Sigmoid colon (tissue), 4 donors: Measurements from ENCODE around the gene TSKU.

ENCODE experiments used
- CTCF ChIP-seq, 4 experiments: fragments of 450-650 bp in 3 of 4; fragments of 200-600 bp in 1 of 4; IDR thresholded peaks; one replicate each; pipeline ENCODE4 v1.5.1; 2016 to 2019; ENCODE audit warnings: antibody characterized with exemption in 4 of 4, mild to moderate bottlenecking in 3 of 4, moderate library complexity in 2 of 4
- EP300 ChIP-seq, 4 donors: sonication (generic); formaldehyde crosslinking; IDR thresholded peaks; one replicate each; pipeline ENCODE4 v1.6.1; 2017; ENCODE audit warnings: antibody characterized with exemption in 4 of 4

GRCh38 chr11:76844511-76844910 lies 61.4 kb downstream of the TSKU start:
- TF ChIP-seq CTCF (IDR thresholded peaks at IDR 0.05) (no peak), EP300 (IDR thresholded peaks at IDR 0.05) (no peak)
